ENCODE data around the gene UGT1A6.

- TF ChIP-seq, protein P1, sequence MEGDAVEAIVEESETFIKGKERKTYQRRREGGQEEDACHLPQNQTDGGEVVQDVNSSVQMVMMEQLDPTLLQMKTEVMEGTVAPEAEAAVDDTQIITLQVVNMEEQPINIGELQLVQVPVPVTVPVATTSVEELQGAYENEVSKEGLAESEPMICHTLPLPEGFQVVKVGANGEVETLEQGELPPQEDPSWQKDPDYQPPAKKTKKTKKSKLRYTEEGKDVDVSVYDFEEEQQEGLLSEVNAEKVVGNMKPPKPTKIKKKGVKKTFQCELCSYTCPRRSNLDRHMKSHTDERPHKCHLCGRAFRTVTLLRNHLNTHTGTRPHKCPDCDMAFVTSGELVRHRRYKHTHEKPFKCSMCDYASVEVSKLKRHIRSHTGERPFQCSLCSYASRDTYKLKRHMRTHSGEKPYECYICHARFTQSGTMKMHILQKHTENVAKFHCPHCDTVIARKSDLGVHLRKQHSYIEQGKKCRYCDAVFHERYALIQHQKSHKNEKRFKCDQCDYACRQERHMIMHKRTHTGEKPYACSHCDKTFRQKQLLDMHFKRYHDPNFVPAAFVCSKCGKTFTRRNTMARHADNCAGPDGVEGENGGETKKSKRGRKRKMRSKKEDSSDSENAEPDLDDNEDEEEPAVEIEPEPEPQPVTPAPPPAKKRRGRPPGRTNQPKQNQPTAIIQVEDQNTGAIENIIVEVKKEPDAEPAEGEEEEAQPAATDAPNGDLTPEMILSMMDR (IDR thresholded peaks at IDR 0.05; ENCODE audit: low read length): no peak
- no peak for TF ChIP-seq EZH2 (optimal IDR thresholded peaks at IDR 0.05; ENCODE audit: low read depth, low read length)
- TF ChIP-seq EZH2phosphoT487 (IDR thresholded peaks at IDR 0.05; ENCODE audit: low read length): no peak
Measured at GRCh38 chr2:233728723-233729301, 36.1 kb downstream of the UGT1A6 start, which contains the start of gene UGT1A3.

Data from MM.1S (cell line).